Measurements from ENCODE around the gene CSNK2A2.
A peak's percentile ranks its signal among the peaks of the same experiment; 100 is the strongest.

The CSNK2A2 gene

DNA sequence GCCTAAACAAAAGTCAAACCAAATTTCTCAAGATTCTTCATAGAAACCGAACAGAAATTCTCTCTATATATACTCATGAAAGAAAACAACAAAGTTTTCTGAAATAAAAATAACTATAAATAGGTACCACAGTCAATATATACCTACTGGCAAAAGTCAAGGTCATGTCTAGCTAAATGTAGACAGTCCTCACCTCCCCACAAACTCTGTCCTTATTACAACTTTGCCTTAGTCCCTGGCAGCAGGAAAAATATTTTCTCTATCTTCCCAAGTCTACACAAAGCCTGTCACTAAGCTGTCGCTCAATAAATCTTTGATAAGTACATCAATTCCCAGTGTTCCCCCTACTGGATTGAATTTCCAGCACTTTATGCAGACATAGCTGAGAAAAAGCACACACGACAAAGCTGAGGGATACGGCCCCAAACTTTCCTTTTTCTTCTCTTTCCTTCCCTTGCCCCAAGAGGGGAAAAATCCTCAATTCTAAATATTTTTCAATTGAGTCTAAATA is 71.4 kb downstream of the CSNK2A2 start:
- Histone ChIP-seq H3K27me3 (replicated peaks; ENCODE audit: control insufficient read depth, insufficient read depth, low read length, poor library complexity, severe bottlenecking) (no peaks in the 10 kb centered on the region), H3K9me3 (ENCODE audit: control insufficient read depth, low read length) (no peaks in the 10 kb centered on the region), H3K27ac (ENCODE audit: insufficient read depth, low read length, poor library complexity, severe bottlenecking) (peak overlapping the region; percentile 47), H3K4me1 (ENCODE audit: control insufficient read depth, insufficient read depth, low read length, poor library complexity, severe bottlenecking) (peaks cover 18% of the 10 kb centered on the region), H3K36me3 (ENCODE audit: control insufficient read depth, insufficient read depth, low read length) (no peaks in the 10 kb centered on the region), H3K4me3 (ENCODE audit: insufficient read depth, low read depth, low read length, poor library complexity, severe bottlenecking) (no peak overlapping the region)
- no peak for DNase-seq

GRCh38 chr16:58125781-58126335 is 72.0 kb downstream of the CSNK2A2 start:
- Histone ChIP-seq H3K9me3 (ENCODE audit: control insufficient read depth, low read length) (no peaks in the 10 kb centered on the region), H3K36me3 (ENCODE audit: control insufficient read depth, insufficient read depth, low read length) (no peaks in the 10 kb centered on the region), H3K4me3 (ENCODE audit: insufficient read depth, low read depth, low read length, poor library complexity, severe bottlenecking) (no peak overlapping the region), H3K27ac (ENCODE audit: insufficient read depth, low read length, poor library complexity, severe bottlenecking) (no peak overlapping the region), H3K4me1 (ENCODE audit: control insufficient read depth, insufficient read depth, low read length, poor library complexity, severe bottlenecking) (peaks cover 18% of the 10 kb centered on the region), H3K27me3 (replicated peaks; ENCODE audit: control insufficient read depth, insufficient read depth, low read length, poor library complexity, severe bottlenecking) (no peaks in the 10 kb centered on the region)
- no peak for DNase-seq

DNA sequence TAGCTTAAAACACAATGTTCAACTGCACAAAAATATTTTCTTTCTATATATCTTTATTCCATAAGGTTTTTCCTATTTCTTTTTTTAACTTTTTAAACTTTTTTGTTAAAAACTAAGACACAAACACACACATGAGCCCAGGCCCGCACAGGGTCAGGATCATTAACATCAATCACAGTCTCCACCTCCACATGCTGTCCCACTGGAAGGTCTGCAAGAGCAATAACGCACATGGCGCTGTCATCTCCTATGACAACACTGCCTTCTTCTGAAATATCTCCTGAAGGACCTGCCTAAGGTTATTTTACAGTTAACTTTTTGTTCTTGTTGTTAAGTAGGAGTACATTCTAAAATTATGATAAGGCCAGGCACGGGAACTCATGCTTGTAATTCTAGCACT is 72.9 kb downstream of the CSNK2A2 start:
- Histone ChIP-seq H3K27ac (ENCODE audit: insufficient read depth, low read length, poor library complexity, severe bottlenecking) (no peak overlapping the region), H3K4me1 (ENCODE audit: control insufficient read depth, insufficient read depth, low read length, poor library complexity, severe bottlenecking) (peaks cover 18% of the 10 kb centered on the region), H3K4me3 (ENCODE audit: insufficient read depth, low read depth, low read length, poor library complexity, severe bottlenecking) (no peak overlapping the region), H3K36me3 (ENCODE audit: control insufficient read depth, insufficient read depth, low read length) (no peaks in the 10 kb centered on the region), H3K9me3 (ENCODE audit: control insufficient read depth, low read length) (no peaks in the 10 kb centered on the region), H3K27me3 (replicated peaks; ENCODE audit: control insufficient read depth, insufficient read depth, low read length, poor library complexity, severe bottlenecking) (no peaks in the 10 kb centered on the region)
- DNase-seq = no peak

DNA sequence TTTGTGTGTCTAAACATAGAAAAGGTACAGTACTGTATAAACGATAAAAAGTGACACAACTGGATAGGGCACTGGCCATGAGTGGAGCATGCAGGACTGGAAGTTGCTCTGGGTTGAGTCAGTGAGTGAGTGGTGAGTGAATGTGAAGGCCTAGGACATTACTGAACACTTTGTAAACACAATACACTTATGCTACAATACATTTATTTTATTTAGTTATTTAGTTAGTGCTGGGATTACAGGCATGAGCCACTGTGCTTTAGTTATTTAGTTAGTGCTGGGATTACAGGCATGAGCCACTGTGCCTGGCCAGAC is 73.3 kb downstream of the CSNK2A2 start:
- Histone ChIP-seq H3K27me3 (replicated peaks; ENCODE audit: control insufficient read depth, insufficient read depth, low read length, poor library complexity, severe bottlenecking) (no peaks in the 10 kb centered on the region), H3K4me3 (ENCODE audit: insufficient read depth, low read depth, low read length, poor library complexity, severe bottlenecking) (no peak overlapping the region), H3K36me3 (ENCODE audit: control insufficient read depth, insufficient read depth, low read length) (no peaks in the 10 kb centered on the region), H3K4me1 (ENCODE audit: control insufficient read depth, insufficient read depth, low read length, poor library complexity, severe bottlenecking) (peaks cover 18% of the 10 kb centered on the region), H3K27ac (ENCODE audit: insufficient read depth, low read length, poor library complexity, severe bottlenecking) (no peak overlapping the region), H3K9me3 (ENCODE audit: control insufficient read depth, low read length) (no peaks in the 10 kb centered on the region)
- no peak for DNase-seq

DNA sequence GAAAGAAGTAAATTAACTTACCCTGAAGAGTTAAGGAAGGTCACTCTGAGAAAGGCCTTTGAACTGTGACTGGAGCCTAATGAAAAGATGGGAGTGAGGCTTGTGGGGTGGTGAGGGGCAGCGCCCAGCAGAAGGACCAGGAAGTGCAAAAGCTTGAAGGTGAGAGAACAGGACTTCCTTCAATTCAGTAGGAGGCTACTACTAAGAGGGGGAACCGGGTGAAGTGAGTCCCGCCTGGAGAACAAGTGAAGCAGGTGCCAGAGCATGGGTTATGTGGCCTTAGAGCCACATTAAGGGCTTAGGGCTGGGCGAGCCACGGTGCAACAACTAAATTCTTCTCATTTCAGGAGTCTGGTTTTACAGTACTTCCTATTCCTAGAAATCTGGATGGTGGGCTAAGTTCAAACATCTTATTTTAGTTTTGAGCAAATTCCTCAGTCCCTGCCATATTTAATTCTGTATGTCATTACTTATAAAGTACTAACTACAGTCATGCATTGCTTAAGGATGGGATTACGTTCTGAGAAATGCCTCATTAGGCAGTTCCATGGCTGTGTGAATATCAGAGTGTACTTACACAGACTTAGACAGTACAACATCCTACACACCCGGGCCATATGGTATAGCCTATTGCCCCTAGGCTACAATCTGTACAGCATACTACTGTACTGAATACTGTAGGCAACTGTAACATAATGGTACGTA is 73.9 kb downstream of the CSNK2A2 start:
- H3K27ac ChIP-seq (ENCODE audit: insufficient read depth, low read length, poor library complexity, severe bottlenecking) = no peak overlapping the region
- peaks cover 18% of the 10 kb centered on the region for H3K4me1 ChIP-seq (ENCODE audit: control insufficient read depth, insufficient read depth, low read length, poor library complexity, severe bottlenecking)
- no peak overlapping the region for H3K4me3 ChIP-seq (ENCODE audit: insufficient read depth, low read depth, low read length, poor library complexity, severe bottlenecking)
- H3K27me3 ChIP-seq (replicated peaks; ENCODE audit: control insufficient read depth, insufficient read depth, low read length, poor library complexity, severe bottlenecking) = no peaks in the 10 kb centered on the region
- no peak for DNase-seq
- no peaks in the 10 kb centered on the region for H3K36me3 ChIP-seq (ENCODE audit: control insufficient read depth, insufficient read depth, low read length)
- no peaks in the 10 kb centered on the region for H3K9me3 ChIP-seq (ENCODE audit: control insufficient read depth, low read length)

DNA sequence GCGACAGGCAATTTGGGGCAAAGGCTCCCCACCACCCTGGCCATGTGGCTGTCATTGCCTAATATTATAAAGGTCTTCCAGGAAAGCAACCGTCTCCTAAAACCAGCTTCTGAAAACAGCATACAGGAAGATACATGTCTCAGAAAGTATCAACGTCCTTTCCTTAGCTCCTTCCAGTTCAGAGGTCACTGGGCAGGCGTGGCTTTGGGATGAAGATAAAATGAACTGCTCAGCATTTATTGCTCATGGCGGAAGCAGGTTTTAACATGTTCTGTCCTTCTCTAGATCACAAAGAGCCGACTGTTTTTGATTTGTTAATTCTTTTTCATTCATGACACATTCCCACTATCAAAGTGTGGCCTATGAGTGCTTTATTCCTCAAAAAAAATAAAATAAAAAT is 76.8 kb downstream of the CSNK2A2 start:
- Histone ChIP-seq H3K9me3 (ENCODE audit: control insufficient read depth, low read length) (no peaks in the 10 kb centered on the region), H3K27ac (ENCODE audit: insufficient read depth, low read length, poor library complexity, severe bottlenecking) (no peak overlapping the region), H3K4me1 (ENCODE audit: control insufficient read depth, insufficient read depth, low read length, poor library complexity, severe bottlenecking) (no peaks in the 10 kb centered on the region)

GRCh38 chr16:58120234-58120633 is 77.7 kb downstream of the CSNK2A2 start:
- Histone ChIP-seq H3K4me1 (ENCODE audit: control insufficient read depth, insufficient read depth, low read length, poor library complexity, severe bottlenecking) (no peaks in the 10 kb centered on the region), H3K4me3 (ENCODE audit: insufficient read depth, low read depth, low read length, poor library complexity, severe bottlenecking) (no peak overlapping the region)

More for the DNA sequence above, 76.8 kb downstream of the CSNK2A2 start:
- Histone ChIP-seq H3K27me3 (replicated peaks; ENCODE audit: control insufficient read depth, insufficient read depth, low read length, poor library complexity, severe bottlenecking) (no peaks in the 10 kb centered on the region), H3K4me3 (ENCODE audit: insufficient read depth, low read depth, low read length, poor library complexity, severe bottlenecking) (no peak overlapping the region), H3K36me3 (ENCODE audit: control insufficient read depth, insufficient read depth, low read length) (peaks cover 9% of the 10 kb centered on the region)
- no peak for DNase-seq

DNA sequence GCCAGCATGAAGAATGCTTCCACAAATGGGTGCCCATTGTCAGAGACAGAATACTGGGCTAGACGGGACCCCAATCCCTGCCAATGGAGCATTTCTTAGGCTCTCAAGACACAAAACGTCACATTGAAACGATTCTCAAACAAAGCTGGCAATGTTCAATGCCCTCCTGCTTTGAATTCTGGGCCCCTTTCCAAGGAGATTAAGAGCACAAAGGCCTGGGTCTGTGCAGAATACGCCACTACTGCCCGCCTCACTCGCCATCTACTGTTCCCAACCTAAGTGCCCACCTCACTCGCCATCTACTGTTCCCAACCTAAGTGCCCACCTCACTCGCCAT is 78.4 kb downstream of the CSNK2A2 start:
- Histone ChIP-seq H3K9me3 (ENCODE audit: control insufficient read depth, low read length) (no peaks in the 10 kb centered on the region), H3K4me1 (ENCODE audit: control insufficient read depth, insufficient read depth, low read length, poor library complexity, severe bottlenecking) (no peaks in the 10 kb centered on the region), H3K27me3 (replicated peaks; ENCODE audit: control insufficient read depth, insufficient read depth, low read length, poor library complexity, severe bottlenecking) (no peaks in the 10 kb centered on the region), H3K36me3 (ENCODE audit: control insufficient read depth, insufficient read depth, low read length) (peaks cover 25% of the 10 kb centered on the region), H3K27ac (ENCODE audit: insufficient read depth, low read length, poor library complexity, severe bottlenecking) (no peak overlapping the region), H3K4me3 (ENCODE audit: insufficient read depth, low read depth, low read length, poor library complexity, severe bottlenecking) (no peak overlapping the region)
- DNase-seq = no peak

More at GRCh38 chr16:58120234-58120633, 77.7 kb downstream of the CSNK2A2 start:
- no peaks in the 10 kb centered on the region for H3K27me3 ChIP-seq (replicated peaks; ENCODE audit: control insufficient read depth, insufficient read depth, low read length, poor library complexity, severe bottlenecking)
- DNase-seq = no peak
- H3K36me3 ChIP-seq (ENCODE audit: control insufficient read depth, insufficient read depth, low read length) = peaks cover 18% of the 10 kb centered on the region
- no peaks in the 10 kb centered on the region for H3K9me3 ChIP-seq (ENCODE audit: control insufficient read depth, low read length)
- no peak overlapping the region for H3K27ac ChIP-seq (ENCODE audit: insufficient read depth, low read length, poor library complexity, severe bottlenecking)

DNA sequence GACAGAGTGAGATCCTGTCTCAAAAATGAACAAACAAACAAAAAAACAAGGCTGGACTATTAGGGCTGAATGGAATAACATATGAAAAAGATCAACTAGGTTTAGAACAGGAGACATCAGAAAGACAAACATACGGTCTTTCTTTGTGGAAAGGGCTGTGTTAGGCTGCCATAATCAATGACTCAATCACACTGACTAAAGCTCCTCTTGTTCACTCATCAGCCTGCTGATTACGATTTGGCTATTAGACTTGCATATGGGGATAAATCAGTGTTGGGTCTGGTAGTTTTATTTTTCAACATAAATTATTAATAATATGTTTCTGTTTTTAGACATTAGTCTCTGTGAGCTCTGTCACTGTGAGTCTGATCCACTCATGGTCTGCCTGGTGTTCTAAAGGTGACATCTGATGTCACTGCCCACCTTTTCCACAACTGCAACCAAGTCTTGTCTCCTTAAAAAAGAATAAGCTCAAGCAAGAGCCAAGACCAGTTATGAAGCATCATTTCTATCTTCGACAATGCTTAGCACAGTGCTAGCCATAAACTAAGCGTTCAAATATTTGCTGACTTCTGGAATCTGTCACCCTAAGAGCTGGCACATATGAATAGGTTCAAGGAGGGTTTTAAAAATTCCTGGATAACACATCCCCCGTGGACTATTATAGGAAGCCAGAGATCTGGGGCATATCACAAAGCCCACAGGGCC is 79.0 kb downstream of the CSNK2A2 start:
- Histone ChIP-seq H3K4me3 (ENCODE audit: insufficient read depth, low read depth, low read length, poor library complexity, severe bottlenecking) (no peak overlapping the region), H3K27me3 (replicated peaks; ENCODE audit: control insufficient read depth, insufficient read depth, low read length, poor library complexity, severe bottlenecking) (no peaks in the 10 kb centered on the region), H3K4me1 (ENCODE audit: control insufficient read depth, insufficient read depth, low read length, poor library complexity, severe bottlenecking) (no peaks in the 10 kb centered on the region), H3K27ac (ENCODE audit: insufficient read depth, low read length, poor library complexity, severe bottlenecking) (no peak overlapping the region), H3K36me3 (ENCODE audit: control insufficient read depth, insufficient read depth, low read length) (peaks cover 31% of the 10 kb centered on the region), H3K9me3 (ENCODE audit: control insufficient read depth, low read length) (no peaks in the 10 kb centered on the region)
- DNase-seq = no peak

GRCh38 chr16:58116529-58116928 is 81.4 kb downstream of the CSNK2A2 start:
- no peak overlapping the region for H3K27ac ChIP-seq (ENCODE audit: insufficient read depth, low read length, poor library complexity, severe bottlenecking)
- H3K9me3 ChIP-seq (ENCODE audit: control insufficient read depth, low read length) = no peaks in the 10 kb centered on the region
- peaks cover 40% of the 10 kb centered on the region for H3K36me3 ChIP-seq (ENCODE audit: control insufficient read depth, insufficient read depth, low read length)
- H3K27me3 ChIP-seq (replicated peaks; ENCODE audit: control insufficient read depth, insufficient read depth, low read length, poor library complexity, severe bottlenecking) = no peaks in the 10 kb centered on the region
- no peaks in the 10 kb centered on the region for H3K4me1 ChIP-seq (ENCODE audit: control insufficient read depth, insufficient read depth, low read length, poor library complexity, severe bottlenecking)
- DNase-seq = no peak
- no peak overlapping the region for H3K4me3 ChIP-seq (ENCODE audit: insufficient read depth, low read depth, low read length, poor library complexity, severe bottlenecking)

All from effector memory CD4-positive, alpha-beta T cell (primary cell).